Midbrain (tissue), 1 donor: ENCODE data around the gene PPME1.

ENCODE experiments used
- DNase-seq: peaks from one replicate; lab custom pipeline; 2025; lab: John Stamatoyannopoulos, UW

PPME1 gene

DNA sequence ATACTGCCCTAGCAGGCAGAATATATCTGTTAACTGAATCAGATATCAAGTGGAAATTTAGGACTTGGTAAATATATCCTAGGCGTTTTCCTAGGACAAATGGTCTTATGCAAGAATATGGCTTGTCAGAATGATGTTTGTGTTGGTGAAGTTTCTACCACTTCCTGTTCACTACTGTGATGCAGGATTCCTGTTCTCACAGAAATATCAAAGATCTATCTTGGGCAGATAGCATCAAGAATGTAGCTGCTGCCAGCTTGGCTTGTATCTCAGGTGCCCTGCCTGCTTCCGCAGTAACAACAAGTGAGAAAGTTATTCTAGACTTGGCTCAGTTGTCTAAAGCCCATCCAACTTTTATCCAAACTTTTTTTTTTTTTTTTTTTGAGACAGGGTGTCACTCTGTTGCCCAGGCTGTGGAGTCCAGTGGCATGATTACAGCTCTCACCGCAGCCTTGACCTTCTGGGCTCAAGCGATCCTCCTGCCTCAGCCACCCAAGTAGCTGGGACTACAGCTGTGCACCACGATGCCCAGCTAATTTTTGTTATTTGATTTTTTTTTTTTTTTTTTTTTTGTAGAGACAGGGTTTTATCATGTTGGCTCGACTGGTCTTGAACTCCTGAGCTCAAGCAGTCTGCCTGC lies 61.3 kb downstream of the PPME1 start:
- DNase-seq, result no peak

DNA sequence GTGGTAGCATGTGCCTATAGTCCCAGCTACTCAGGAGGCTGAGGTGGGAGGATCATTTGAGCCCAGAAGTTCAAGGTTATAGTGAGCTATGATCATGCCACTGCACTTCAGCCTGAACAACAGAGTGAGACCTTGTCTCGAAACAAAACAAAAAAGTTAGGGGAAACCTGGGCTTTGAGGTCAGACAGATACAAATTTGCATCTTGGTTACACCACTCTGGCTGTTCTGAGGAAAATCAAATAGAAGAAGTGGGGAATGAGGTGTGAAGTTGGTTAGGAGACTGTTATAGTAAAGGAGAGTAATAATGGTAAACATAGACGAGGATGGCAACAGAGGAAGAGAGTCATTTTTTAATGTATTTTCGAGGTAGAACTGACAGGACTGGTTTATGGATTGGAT lies 62.6 kb downstream of the PPME1 start:
- DNase-seq, result no peak

DNA sequence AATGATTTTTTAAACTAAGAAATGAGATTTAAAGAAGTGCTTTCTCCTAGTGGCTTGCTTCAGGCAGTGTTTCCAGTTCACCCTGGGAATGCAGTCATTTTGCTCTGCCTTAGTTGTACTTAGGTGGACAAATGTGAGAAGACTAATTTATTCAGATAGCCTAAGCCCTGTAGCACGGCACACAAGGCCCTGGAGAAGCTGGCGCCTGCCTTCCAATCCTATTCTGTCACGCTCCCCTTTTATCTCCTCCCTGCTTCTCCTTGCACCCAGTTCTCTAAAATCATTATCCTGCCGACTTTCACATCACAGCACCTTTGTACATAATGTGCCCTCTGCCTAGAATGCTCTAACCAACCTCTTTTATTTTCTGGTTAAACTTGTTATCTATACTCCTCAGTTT lies 64.0 kb downstream of the PPME1 start:
- no peak for DNase-seq

DNA sequence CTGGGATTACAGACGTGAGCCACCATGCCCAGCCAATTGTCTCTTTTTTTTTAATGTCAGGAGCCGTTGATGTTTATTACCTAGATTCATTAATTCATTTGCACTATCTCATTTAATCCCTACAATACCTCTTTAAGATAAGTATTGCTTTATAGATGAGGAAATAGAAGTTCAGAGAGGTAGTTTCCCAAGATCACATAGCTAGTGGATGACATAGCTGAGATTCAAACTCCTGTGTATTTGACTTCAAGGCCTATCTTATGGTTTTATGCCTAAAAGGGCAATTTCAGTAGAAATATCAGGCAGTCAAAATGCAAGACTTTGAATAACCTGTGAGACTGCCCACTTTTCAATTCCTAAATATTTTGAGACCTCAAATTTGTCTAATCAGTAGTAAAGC lies 66.5 kb downstream of the PPME1 start:
- no peak for DNase-seq

DNA sequence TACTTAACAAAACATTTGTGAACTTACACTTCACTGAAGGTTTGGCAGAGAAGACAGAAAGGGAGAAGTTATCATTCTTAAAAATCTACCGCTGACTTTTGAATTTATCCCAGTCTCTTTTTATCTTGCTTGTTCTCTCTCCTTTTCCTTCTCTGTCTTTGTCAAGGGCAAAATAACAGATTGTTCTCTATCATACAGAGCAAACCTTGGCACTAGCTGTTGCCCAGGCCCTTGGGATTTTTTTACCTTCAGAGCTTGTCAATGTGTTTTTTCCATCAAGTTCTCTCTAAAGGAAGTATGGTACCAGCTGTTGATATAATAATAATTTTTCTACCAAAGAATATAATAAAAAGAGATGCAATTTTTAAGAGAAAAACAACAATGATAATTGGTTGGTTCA lies 67.2 kb downstream of the PPME1 start:
- DNase-seq, result no peak

DNA sequence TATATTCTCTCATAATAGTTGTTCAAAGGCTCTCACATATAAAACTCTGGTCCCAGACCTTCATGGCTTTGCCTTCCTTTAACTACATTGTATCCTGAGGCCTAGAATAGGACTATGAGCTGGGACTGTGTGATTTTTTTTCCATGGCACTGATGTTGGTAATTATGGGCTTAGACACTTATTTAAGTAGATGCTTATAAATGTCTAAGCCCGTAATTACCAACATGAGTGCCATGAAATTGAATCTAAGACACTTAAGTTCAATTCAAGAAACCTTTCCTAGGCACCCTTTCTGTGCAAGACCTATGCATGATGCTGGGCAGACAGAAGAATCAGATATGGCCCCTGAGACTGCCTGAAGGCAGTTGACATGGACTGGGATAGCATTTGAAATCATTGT lies 77.4 kb downstream of the PPME1 start:
- DNase-seq, result no peak

DNA sequence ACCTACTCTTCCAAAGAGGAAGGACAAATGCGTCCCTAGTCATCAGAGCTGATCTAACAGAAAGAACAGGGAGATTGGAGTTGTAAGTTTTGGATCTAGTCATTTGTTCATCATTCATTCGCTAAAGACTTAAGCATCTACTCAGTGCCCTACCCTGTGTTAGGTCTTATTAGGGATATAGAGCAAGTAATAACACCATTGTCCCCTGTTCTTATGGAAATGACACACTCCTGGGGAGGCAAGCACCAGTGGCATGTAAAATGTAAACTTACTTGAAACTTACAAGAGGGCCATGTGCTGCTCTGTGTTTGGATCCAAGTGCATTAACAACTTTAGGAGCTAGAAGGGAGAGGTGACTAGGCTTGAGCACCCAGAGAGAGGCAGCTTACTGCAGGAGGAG lies 78.4 kb downstream of the PPME1 start:
- DNase-seq, result no peak

DNA sequence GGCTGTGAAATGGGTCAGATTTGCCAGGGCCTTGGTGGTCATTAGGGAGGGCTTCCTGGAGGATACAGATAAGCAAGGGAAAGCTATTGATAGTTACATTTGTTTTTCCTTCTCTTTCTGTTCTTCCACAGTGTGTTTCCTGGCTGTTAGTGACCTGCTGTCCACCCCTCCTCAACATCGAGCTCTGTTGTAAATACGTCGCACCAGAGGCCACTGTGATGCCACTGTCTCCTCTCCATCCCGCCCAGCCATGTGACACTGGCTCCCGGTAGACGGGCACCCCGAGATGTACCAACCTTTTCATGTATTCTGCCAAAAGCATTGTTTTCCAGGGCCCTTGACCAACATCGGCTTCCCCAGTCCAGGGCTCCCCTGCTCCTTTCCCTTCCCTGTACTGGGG lies 82.3 kb downstream of the PPME1 start:
- DNase-seq, result no peak

DNA sequence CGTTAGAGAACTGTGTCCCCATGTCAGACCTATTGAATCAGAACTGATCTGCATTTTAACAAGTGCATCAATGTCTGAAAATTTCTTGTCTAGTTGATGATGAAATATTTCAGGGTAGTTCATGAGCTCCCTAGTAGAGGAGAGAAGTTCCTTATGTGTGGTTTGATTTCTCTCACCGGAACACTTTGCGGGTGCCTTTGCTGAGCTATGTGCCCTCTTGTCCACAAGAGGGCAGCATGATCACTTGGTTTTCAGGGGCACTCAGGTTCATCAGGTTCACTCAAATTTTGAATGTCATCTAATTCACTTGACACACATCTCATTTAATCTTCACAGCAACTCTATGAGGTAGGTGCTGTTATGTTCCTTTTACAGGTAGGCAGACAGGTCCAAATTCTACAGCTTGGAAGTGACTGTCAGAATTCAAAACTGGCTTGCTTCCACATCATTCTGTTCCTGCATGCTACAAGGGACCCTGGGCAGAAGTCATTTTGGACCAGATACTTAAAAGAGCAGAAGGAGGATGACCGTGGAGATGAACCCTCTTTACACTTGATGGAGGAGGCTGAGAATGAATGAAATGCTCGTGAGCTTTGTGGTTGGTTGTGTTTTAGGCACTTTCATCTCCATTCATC lies 84.8 kb downstream of the PPME1 start:
- DNase-seq, result peak; percentile 59

DNA sequence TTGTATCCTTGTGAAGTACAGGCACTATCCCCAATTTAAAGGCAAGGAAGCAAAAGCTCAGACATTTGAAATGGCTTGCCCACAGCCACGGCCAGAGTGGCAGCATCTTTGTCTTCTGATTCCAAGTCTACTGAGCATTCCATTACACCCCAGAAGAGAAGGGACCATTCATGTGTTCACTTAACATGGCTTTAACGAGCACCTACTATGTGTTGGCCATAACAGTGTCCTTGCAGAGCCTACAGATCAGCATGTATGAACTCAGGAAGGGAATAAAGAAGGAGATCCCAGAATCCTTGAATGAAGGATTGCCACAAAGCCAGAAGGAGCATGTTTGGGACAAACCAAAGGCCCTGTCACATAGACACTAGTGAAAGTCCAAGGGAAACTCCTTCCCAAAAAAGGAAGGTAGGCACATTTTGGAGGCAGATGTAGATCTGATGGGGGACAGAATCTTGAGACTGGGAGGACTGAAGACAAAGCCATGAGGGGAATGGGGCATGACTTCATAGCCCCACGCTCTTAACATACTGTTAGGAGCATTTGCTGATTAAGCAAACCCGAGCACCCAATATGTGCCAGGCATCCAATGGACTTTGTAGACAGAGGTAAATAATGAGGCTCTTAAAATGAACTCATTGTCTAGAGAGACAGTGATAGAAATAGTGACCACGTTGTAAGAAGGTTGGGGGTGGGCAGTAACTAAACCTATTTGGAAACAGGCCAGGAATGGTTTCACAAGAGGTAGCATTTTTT lies 85.5 kb downstream of the PPME1 start:
- DNase-seq, result no peak

DNA sequence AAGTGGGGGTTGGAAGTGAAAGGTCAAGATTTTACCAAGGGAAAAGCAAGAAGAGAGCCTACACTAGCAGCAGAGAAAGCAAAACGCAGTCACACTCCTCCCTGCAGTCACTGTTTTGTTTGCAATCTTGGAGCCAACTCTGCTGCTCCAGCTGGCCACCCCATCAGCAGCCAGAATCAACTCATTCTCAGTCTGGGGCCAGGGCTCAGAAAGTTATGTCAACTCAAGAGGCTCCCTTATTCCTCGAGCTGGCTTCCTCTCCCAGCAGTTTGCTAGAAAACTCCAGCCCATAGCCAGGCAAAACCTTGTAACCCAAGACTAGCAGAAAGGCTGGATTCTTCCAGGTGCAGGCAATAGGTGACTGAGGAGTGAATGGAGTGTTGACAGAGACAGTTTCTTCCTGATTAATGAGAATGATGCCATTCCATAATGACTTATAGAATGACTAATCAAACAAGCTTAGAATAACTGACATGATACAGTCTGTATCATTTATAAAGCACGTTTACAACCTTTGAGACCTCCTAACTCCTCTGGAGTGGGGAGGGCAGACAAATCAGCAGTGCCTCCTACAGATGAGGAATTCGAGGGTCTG lies 87.0 kb downstream of the PPME1 start:
- DNase-seq, result peak; percentile 4

DNA sequence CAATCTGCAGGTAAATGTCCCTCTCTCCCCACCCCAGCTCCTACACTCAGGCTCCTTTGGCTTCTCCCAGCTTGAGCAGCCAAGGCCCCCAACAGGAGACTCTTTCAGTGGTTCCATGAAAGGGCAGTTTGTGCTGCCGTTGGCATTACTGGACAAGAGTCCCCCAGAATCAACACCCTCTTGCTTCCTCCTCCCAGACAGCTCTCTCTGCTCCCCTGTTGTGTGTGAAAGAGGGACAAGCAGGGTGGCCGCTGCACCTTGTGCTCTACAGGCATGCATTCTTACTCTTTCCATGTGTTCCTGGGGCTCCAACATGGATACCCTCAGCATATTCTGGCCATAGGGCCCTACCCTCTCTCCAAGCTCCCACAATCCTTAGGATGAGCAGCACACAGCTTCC lies 91.6 kb downstream of the PPME1 start:
- no peak for DNase-seq

DNA sequence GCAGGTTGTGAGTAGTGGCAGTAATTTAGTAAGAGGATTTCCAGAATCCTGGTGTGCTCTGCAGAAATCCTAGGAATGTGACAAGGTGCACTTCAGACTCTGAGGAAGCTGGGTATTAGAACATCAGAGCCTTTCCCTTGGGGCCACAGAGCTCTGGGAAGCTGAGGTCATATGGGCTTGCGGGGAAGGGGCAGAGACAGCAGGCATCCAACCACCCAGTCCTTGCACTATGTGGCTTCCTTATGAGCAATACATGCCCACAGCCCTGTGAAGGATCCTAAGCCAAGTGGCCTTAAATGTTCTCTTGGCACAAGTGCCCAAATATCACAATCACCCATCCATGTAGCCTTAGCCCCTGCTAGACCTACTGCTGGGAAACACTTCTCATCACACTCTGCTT lies 94.2 kb downstream of the PPME1 start:
- no peak for DNase-seq

DNA sequence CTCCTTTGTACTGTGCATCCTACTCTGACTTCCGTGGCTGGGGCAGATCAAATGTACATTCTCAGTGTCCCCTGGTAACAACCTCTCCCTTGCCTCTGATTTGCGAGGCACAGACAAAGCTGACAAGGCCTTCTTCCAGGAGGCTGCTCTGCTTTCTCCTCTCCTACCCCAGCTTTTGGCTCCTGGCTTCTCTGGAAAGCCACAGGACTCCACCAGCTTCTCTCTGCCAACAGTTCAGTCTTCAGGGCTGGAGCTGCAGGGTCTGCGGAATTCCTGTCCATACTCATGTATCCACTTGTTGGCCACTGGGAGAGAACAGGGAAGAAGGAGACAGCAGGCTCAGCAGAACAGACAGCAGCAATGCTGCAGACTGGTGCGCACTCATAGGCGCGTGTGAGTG lies 95.9 kb downstream of the PPME1 start:
- DNase-seq, result no peak

DNA sequence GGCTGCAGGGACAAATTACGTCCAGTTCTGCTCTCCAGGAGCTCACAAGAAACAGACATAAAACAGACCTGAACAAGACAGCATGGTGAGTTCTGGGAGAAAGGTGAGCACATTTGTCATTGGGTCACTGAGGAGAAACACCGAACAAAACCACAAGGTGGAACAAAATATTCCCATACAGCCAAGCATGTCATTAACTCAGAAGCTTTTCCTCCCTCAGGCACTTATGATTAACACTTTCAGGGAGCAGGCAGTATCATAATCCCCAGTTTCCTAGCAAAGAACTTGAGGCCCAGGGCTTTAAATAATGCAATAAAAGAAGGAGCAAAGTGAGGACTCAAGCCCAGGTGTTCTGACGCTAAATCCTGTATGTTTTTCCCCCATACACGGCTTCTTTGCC lies 97.4 kb downstream of the PPME1 start:
- DNase-seq, result no peak

DNA sequence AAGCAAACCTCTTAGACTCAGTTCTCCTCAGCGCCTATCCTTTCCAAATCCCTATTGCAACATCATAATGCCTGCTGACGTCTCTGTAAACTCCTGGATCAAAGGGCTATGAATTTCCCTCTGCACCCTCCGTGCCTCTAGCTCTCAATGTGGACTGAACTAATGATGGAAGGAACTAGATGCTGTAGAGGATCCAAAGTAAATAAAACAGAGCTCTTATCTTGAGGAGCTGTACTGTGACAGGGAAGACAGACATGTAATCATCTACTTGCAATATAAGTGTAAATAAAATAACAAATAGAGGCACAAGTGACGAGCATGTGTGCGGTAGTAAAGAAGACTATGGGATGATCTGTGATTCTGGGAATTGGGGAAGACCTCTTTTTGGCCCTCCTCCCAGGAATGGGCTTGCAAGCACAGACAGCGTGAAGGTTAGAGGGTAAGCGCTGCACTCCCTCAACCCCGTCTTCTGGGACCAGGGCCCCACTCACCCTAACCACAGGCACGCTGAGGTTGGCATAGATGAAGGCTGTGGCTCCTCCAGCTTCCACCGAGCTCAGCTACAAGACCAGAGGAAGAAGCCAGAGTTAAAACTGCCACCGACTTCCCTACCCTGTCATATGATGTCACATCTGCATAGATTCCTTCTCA lies 98.2 kb downstream of the PPME1 start:
- no peak for DNase-seq

DNA sequence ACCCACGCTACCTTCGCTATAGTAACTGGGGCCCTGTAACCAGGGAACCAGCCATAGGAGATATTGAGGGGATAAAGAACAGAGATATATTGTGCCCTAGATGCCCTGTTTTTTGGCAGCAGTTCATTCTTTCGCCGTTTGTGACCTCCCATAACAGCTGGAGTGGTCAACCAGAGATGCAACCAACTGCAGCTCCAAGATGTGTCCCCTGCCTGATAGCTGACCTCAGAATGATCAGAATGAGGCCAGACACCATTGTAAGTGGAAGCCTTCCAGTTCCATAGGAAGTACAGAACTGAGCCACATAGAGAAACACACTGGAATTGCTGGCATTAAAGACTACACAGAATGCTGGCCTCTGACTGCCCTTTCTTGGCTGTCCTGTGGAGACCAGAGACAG lies 101.2 kb downstream of the PPME1 start:
- no peak for DNase-seq

DNA sequence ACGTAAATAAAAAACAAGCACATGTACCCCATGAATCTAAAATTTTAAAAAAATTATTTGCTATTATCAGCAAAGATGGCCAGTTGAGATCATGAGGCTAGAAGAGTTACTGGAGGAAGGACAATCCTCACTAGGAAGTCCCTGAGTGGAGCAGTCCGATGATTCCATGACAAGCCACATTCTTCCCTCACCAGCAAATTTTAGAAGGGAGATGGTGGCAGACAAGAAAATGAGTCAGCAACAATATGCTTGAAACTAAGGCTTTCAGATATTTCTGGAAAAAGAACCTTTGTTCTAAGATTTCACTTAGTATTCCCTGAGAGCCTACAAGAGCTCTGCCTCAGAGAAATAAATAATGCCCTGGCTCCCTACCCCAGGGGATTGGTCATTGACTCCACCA lies 105.5 kb downstream of the PPME1 start:
- no peak for DNase-seq

DNA sequence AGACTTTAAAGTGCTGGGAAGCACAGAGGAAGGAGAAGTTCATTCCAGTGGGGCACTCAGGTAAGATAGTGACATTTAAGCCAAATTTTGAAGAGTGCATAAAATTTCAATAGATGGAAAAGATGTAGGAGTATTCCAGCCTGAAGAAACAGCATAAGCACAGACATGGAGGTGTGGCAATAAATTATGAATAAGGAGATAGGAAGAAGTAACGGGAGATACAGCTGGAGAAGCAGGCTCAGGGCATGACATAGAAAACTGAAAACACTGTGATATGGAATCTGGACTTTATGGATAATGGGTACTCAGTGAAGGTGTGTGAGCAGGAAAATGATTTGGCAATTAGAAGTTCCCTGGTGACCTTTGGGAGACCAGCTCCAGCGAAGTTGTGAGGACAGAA lies 107.0 kb downstream of the PPME1 start:
- no peak for DNase-seq

DNA sequence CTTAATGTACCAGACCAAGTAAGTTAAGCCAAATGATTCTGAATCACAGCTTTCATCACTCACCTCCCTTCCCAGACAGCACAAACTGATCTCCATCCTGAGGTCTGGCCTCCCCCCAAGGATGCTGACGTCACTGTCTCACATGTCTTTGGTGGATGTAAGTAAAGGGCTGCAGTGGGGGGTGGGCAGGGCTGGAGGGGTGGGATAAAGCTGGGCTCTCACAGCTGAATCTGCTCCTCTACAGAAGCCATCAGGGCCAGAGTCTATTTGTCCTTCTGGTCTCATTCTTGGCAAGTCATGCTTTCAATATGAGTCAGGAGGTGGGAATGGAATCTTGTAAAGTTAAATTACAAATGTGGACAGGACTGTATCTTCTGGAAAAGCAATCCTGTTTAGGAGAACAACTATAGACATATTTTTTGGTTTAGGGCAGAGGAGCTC lies 107.7 kb downstream of the PPME1 start:
- DNase-seq, result no peak

DNA sequence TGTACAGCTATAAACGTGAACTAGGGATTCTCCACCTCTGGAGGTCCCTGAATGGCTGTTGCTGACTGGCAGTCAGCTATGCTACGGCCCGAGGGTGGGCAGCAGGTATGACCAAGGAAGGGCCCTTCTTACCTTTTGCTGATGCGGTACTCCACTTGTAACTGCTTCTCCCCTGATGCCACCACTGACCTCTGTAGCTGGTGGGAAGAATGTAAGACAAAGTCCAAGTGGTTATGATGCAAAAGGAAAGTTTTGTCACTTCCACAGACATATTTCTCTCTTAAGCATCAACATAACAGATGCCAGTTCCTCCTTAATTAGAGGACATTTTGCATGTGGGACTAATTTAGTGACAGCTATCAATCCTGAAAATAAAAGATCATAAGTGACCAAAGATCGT lies 108.2 kb downstream of the PPME1 start:
- DNase-seq, result no peak

DNA sequence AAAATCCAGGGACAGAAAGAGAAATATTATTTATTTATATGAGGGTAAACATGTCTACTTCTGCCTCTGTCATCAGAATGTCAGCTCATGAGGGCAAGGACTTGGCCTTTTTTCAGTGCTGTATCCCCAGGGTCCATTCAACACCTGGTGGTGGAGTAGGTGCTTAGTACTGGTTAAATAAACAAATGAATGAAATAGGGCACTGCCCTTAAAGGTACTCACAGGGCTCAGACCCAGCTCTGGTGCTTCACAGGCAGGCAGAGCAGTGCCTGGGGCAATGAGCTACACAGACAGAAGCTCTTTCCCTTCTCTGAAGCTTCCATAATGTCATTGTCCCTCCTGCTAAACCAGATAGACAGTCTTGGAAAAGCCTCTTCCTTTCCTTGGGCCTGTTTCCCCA lies 109.4 kb downstream of the PPME1 start:
- DNase-seq, result no peak

DNA sequence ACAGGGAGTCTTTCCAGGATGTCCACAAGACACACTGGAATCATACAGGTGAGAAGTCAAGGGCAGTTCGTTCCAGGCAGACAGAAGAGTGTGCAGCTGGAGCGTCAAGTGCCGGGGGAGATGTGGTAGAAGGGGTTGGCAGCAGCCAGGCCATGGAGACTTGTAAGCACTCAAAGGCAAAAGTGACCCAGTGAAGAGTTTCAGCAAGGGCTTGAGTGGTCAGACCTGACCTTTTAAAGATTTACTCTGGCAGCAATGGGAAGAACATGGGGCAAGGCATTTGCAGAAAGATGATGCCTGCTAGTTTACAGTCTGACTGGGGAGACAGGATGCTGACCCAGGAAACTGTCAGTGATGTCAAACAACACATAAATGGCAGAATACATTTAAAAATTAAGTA lies 111.3 kb downstream of the PPME1 start:
- DNase-seq, result no peak
